Gastroesophageal sphincter (tissue), 3 donors: ENCODE results near the gene EEF2.

Experiments
- EP300 ChIP-seq: sonication (generic); formaldehyde crosslinking; IDR thresholded peaks from one replicate; pipeline ENCODE4 v1.6.1; 2017; ENCODE audit warnings: antibody characterized with exemption, mild to moderate bottlenecking
- TF ChIP-seq, protein P1 (sequence below), 4 experiments: fragments of 200-600 bp in 2 of 4; fragments of 450-650 bp in 2 of 4; sonication (generic) in 1 of 4; IDR thresholded peaks; one replicate each; pipeline ENCODE4 v1.5.1; 2017 to 2019; ENCODE audit warnings: antibody characterized with exemption in 4 of 4, mild to moderate bottlenecking in 2 of 4, moderate library complexity in 2 of 4

DNA sequence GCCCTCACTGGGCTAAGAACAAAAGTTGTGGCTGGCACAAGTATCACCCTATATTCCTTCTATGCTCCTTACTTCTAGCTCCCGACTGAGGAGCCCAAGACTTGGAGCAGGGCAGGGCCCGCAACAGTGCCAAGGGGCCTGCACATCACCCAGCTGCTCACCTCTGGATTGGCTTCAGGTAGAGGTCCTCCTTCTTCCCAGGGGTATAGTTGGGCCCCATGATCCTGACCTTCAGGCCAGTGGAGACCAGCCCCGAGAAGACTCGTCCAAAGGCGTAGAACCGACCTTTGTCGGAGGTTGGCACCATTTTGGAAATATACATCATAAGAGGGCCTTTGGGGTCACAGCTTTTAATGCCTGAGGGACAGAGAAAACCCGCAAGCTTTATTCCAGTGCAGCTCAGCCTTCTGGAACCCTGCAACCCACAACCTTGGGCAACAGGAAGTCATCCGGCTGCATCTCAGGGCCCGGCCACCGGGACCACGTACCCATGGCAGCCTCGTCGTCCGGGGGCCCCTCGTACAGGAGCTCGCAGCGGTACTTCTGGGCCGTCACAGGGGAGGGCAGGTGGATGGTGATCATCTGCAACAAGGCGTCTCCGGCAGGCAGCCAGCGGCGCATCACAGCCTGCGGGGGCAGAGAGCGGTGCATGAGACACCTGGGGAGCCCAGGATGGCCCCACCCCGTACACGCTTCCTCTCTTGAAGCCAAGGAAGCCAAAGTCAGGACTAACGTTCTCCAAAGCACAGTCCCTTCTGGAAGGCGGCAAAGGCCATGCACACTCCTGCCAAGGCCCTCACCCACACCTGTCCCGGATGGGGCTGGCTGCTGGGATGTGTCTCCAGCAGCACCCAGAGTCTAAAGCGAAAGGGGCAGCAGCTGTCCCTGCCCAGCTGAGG lies 4.7 kb downstream of the EEF2 start:
- TF ChIP-seq, protein P1, sequence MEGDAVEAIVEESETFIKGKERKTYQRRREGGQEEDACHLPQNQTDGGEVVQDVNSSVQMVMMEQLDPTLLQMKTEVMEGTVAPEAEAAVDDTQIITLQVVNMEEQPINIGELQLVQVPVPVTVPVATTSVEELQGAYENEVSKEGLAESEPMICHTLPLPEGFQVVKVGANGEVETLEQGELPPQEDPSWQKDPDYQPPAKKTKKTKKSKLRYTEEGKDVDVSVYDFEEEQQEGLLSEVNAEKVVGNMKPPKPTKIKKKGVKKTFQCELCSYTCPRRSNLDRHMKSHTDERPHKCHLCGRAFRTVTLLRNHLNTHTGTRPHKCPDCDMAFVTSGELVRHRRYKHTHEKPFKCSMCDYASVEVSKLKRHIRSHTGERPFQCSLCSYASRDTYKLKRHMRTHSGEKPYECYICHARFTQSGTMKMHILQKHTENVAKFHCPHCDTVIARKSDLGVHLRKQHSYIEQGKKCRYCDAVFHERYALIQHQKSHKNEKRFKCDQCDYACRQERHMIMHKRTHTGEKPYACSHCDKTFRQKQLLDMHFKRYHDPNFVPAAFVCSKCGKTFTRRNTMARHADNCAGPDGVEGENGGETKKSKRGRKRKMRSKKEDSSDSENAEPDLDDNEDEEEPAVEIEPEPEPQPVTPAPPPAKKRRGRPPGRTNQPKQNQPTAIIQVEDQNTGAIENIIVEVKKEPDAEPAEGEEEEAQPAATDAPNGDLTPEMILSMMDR (IDR thresholded peaks at IDR 0.05), result no peak
- no peak for TF ChIP-seq EP300
